K562 (cell line): ENCODE results near the gene ULK3. TPM values are rescaled to one million over a fixed set of nuclear protein-coding genes. Genes with fewer than 3 reads are reported as not detected.
A peak's percentile ranks its signal among the peaks of the same experiment; 100 is the strongest.

Experiments
- BDP1 ChIP-seq: IDR thresholded peaks from 3 replicates; pipeline ENCODE4 v1.6.1; 2011; ENCODE audit not compliant: insufficient read length, insufficient read depth
- JUND ChIP-seq, 2 experiments: IDR thresholded peaks; 2 replicates in 1 of 2; 3 replicates in 1 of 2; pipeline ENCODE4 v1.6.1; 2011; ENCODE audit warnings: borderline replicate concordance in 2 of 2, low read depth in 2 of 2, low read length in 2 of 2, improper control_type of control experiment in 1 of 2, missing biosample characterization in 1 of 2, missing genetic modification characterization in 1 of 2, missing genetic modification reagents in 1 of 2
- TCF7L2 ChIP-seq: fragments of 150-350 bp; IDR thresholded peaks from 2 replicates; pipeline ENCODE4 v1.6.1; 2016; ENCODE audit warnings: low read depth, mild to moderate bottlenecking, low read length, moderate library complexity
- WHSC1 ChIP-seq: IDR thresholded peaks from one replicate; pipeline ENCODE4 v1.6.1; 2012; ENCODE audit warnings: low read length, control low read depth, inconsistent platforms
- ZC3H4 ChIP-seq: sonication (generic); formaldehyde crosslinking; IDR thresholded peaks from 2 replicates; pipeline ENCODE4 v1.9.0; 2021; ENCODE audit warnings: missing genetic modification reagents, borderline replicate concordance
- ZNF507 ChIP-seq: conservative IDR thresholded peaks from 2 replicates; pipeline ENCODE4 v1.6.1; 2017; ENCODE audit warnings: missing genetic modification characterization, missing compliant biosample characterization
- ZZZ3 ChIP-seq: fragments of 450-650 bp; IDR thresholded peaks from 2 replicates; pipeline ENCODE4 v1.6.1; 2016; ENCODE audit warnings: antibody characterized with exemption, mild to moderate bottlenecking, moderate library complexity
- polyA plus RNA-seq, 8 experiments: library from polyadenylated mRNA; depleted of rRNA in 4 of 8; stranded (reverse) in 5 of 8; unstranded in 3 of 8; fragments of >200 nt; fragmentation: Nextera tagmentation in 2 of 8; fragmentation: Illumina TruSeq in 1 of 8; extraction: Ambion mirVana in 2 of 8; extraction: Trizol in 1 of 8; gene quantifications; 2 replicates each; pipeline versions ENCODE4 v1.2.1 to v1.2.3, GENCODE V29; 2011 to 2014; ENCODE audit warnings: inconsistent platforms in 1 of 8, missing spikeins in 1 of 8
- total RNA-seq, 7 experiments: library from RNA; depleted of rRNA in 6 of 7; stranded (reverse); fragments of >200 nt in 6 of 7; fragmentation: Illumina TruSeq in 2 of 7; extraction: Trizol in 2 of 7; gene quantifications; 2 replicates each; pipeline versions ENCODE4 v1.2.1 to v1.2.3, GENCODE V29; 2011 to 2021; ENCODE audit warnings: low replicate concordance in 1 of 7
- TF ChIP-seq, protein P1 (sequence below): sonication (generic); formaldehyde crosslinking; IDR thresholded peaks from 2 replicates; pipeline ENCODE4 v1.4.0; 2020; ENCODE audit warnings: mild to moderate bottlenecking, missing genetic modification reagents
- TF ChIP-seq, protein P2 (sequence below): fragments of 250-450 bp; sonication (Bioruptor Pico); IDR thresholded peaks from 2 replicates; pipeline ENCODE4 v1.4.0; 2020; ENCODE audit warnings: mild to moderate bottlenecking
- TF ChIP-seq, protein P3 (sequence below), 2 experiments: fragments of 450-650 bp in 1 of 2; sonication (generic) in 1 of 2; formaldehyde crosslinking in 1 of 2; IDR thresholded peaks; 2 replicates each; pipeline versions ENCODE4 v1.7.1 to v1.9.0; 2016 to 2022; ENCODE audit warnings: inconsistent platforms in 1 of 2, mild to moderate bottlenecking in 1 of 2, missing genetic modification reagents in 1 of 2
- TF ChIP-seq, protein P4 (sequence below): fragments of 450-650 bp; IDR thresholded peaks from 2 replicates; pipeline ENCODE4 v1.6.1; 2017; ENCODE audit warnings: mild to moderate bottlenecking, moderate library complexity

Gene ULK3
- total and polyA plus RNA-seq, 9 of the 15 experiments (the other 6 are each of a cell fraction or from before 2014, with no cell fraction given) = 0.68 to 68.0 (median 34.9) TPM

DNA sequence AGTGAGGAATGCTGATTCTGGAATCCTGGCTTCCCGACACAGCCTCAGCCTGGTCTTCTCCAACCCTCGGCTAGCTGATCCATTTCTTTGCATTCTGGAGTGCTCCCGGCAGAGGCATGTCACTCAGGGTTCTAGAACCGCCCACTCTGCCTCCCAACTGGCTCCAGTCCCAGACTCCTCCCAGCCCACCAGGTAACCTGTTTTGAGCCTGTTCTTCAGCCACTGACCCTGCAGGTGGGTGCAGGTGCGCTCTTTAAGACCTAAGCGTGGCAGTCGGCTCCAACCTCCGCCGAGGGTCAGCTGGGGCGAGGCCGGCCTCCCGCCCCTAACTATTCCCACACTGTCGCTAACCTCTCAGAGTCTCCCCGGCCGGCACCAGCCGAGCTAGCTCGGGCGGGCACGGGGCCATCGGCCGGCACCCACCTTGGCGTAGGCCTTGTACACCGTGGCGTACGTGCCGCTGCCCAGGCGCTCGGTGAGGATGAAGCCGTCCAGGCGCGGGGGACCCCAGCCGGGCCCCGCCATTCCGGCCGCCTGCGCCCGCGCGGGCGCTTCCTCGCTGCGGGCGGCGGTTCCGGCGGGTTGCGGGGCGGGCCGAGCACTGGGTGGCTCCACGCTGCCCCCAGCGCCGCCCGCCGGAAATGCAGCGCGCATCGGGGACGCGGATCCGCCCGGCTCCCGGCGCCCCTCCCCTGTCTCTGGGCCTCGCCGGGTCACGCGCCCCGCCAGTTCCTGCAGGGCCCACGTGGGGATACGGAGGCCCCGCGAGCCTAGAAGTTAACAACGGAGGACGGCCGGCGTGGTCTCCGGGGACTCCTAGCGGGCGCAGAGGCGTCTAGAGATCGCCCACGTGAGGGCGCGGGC is at the start of gene ULK3 (continued):
- TF ChIP-seq, protein P1, sequence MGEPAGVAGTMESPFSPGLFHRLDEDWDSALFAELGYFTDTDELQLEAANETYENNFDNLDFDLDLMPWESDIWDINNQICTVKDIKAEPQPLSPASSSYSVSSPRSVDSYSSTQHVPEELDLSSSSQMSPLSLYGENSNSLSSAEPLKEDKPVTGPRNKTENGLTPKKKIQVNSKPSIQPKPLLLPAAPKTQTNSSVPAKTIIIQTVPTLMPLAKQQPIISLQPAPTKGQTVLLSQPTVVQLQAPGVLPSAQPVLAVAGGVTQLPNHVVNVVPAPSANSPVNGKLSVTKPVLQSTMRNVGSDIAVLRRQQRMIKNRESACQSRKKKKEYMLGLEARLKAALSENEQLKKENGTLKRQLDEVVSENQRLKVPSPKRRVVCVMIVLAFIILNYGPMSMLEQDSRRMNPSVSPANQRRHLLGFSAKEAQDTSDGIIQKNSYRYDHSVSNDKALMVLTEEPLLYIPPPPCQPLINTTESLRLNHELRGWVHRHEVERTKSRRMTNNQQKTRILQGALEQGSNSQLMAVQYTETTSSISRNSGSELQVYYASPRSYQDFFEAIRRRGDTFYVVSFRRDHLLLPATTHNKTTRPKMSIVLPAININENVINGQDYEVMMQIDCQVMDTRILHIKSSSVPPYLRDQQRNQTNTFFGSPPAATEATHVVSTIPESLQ (CRISPR knock-in tag) = peak; percentile 87; the same call in 1 of the 2 replicates
- TF ChIP-seq WHSC1 (no peak), BDP1 (no peak), TCF7L2 (no peak), ZC3H4 (CRISPR knock-in tag) (no peak), ZZZ3 (no peak), JUND (IDR thresholded peaks at IDR 0.05; ENCODE audit: borderline replicate concordance, low read depth, low read length) (no peak; the same call in 1 of the 2 replicates), JUND (tag; IDR thresholded peaks at IDR 0.05; ENCODE audit: borderline replicate concordance, low read depth, low read length) (no peak; the same call in 2 of the 3 replicates), ZNF507 (no peak)
- TF ChIP-seq, protein P2, sequence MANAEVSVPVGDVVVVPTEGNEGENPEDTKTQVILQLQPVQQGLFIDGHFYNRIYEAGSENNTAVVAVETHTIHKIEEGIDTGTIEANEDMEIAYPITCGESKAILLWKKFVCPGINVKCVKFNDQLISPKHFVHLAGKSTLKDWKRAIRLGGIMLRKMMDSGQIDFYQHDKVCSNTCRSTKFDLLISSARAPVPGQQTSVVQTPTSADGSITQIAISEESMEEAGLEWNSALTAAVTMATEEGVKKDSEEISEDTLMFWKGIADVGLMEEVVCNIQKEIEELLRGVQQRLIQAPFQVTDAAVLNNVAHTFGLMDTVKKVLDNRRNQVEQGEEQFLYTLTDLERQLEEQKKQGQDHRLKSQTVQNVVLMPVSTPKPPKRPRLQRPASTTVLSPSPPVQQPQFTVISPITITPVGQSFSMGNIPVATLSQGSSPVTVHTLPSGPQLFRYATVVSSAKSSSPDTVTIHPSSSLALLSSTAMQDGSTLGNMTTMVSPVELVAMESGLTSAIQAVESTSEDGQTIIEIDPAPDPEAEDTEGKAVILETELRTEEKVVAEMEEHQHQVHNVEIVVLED (CRISPR knock-in tag) = peak; percentile 64
- TF ChIP-seq, protein P3, sequence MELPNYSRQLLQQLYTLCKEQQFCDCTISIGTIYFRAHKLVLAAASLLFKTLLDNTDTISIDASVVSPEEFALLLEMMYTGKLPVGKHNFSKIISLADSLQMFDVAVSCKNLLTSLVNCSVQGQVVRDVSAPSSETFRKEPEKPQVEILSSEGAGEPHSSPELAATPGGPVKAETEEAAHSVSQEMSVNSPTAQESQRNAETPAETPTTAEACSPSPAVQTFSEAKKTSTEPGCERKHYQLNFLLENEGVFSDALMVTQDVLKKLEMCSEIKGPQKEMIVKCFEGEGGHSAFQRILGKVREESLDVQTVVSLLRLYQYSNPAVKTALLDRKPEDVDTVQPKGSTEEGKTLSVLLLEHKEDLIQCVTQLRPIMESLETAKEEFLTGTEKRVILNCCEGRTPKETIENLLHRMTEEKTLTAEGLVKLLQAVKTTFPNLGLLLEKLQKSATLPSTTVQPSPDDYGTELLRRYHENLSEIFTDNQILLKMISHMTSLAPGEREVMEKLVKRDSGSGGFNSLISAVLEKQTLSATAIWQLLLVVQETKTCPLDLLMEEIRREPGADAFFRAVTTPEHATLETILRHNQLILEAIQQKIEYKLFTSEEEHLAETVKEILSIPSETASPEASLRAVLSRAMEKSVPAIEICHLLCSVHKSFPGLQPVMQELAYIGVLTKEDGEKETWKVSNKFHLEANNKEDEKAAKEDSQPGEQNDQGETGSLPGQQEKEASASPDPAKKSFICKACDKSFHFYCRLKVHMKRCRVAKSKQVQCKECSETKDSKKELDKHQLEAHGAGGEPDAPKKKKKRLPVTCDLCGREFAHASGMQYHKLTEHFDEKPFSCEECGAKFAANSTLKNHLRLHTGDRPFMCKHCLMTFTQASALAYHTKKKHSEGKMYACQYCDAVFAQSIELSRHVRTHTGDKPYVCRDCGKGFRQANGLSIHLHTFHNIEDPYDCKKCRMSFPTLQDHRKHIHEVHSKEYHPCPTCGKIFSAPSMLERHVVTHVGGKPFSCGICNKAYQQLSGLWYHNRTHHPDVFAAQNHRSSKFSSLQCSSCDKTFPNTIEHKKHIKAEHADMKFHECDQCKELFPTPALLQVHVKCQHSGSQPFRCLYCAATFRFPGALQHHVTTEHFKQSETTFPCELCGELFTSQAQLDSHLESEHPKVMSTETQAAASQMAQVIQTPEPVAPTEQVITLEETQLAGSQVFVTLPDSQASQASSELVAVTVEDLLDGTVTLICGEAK (IDR thresholded peaks at IDR 0.05) = no peak
- TF ChIP-seq, protein P3 (CRISPR knock-in tag; IDR thresholded peaks at IDR 0.05) = no peak
- TF ChIP-seq, protein P4, sequence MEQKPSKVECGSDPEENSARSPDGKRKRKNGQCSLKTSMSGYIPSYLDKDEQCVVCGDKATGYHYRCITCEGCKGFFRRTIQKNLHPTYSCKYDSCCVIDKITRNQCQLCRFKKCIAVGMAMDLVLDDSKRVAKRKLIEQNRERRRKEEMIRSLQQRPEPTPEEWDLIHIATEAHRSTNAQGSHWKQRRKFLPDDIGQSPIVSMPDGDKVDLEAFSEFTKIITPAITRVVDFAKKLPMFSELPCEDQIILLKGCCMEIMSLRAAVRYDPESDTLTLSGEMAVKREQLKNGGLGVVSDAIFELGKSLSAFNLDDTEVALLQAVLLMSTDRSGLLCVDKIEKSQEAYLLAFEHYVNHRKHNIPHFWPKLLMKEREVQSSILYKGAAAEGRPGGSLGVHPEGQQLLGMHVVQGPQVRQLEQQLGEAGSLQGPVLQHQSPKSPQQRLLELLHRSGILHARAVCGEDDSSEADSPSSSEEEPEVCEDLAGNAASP = no peak
